ENCODE data around the gene C6orf62. TPM values are rescaled to one million over a fixed set of nuclear protein-coding genes. Genes with fewer than 3 reads are reported as not detected.

C6orf62 gene
- total and polyA plus RNA-seq, 4 donors: 109 to 193 (median 134) TPM

Other genes starting within 250 kb of the C6orf62 start
- gene GPLD1, start 229.6 kb downstream of the C6orf62 start, total RNA-seq: 10 to 100 TPM in 1 of 2 donors, 1 to 10 TPM in 1; 7.7 to 13.1 TPM
- 10 to 100 TPM in 1 of 2 donors, 1 to 10 TPM in 1; 8.1 to 12.7 TPM for gene GPLD1, start 229.6 kb downstream of the C6orf62 start, polyA plus RNA-seq (ENCODE audit: insufficient read length in 2 of 2)
- 10 to 100 TPM; 22.4 to 38.7 TPM for gene ALDH5A1, start 224.2 kb downstream of the C6orf62 start, total RNA-seq
- 10 to 100 TPM; 50.7 to 68.3 TPM for gene ALDH5A1, start 224.2 kb downstream of the C6orf62 start, polyA plus RNA-seq (ENCODE audit: insufficient read length in 2 of 2)
- 10 to 100 TPM in 1 of 2 donors, 1 to 10 TPM in 1; 5.3 to 11.0 TPM for gene KIAA0319, start 73.0 kb downstream of the C6orf62 start, total RNA-seq
- gene KIAA0319, start 73.0 kb downstream of the C6orf62 start, polyA plus RNA-seq (ENCODE audit: insufficient read length in 2 of 2): 10 to 100 TPM; 10.2 to 11.3 TPM
- gene TDP2, start 52.3 kb downstream of the C6orf62 start, total RNA-seq: 10 to 100 TPM; 25.3 to 31.9 TPM
- 10 to 100 TPM; 37.2 to 39.1 TPM for gene TDP2, start 52.3 kb downstream of the C6orf62 start, polyA plus RNA-seq (ENCODE audit: insufficient read length in 2 of 2)
- gene ACOT13, start 52.1 kb downstream of the C6orf62 start, total RNA-seq: 10 to 100 TPM in 1 of 2 donors, 1 to 10 TPM in 1; 7.3 to 24.1 TPM
- 10 to 100 TPM; 19.1 to 21.5 TPM for gene ACOT13, start 52.1 kb downstream of the C6orf62 start, polyA plus RNA-seq (ENCODE audit: insufficient read length in 2 of 2)
- 10 to 100 TPM; 27.3 to 30.1 TPM for gene GMNN, start 55.8 kb upstream of the C6orf62 start, total RNA-seq
- gene GMNN, start 55.8 kb upstream of the C6orf62 start, polyA plus RNA-seq (ENCODE audit: insufficient read length in 2 of 2): 10 to 100 TPM; 37.0 to 37.1 TPM
- gene ARMH2, start 79.8 kb upstream of the C6orf62 start, total RNA-seq: 1 to 10 TPM in 1 of 2 donors, not detected in 1; 1.1 TPM
- under 1 TPM; 0.33 to 0.53 TPM for gene ARMH2, start 79.8 kb upstream of the C6orf62 start, polyA plus RNA-seq (ENCODE audit: insufficient read length in 2 of 2)
- 10 to 100 TPM; 31.1 to 34.2 TPM for gene RIPOR2, start 216.8 kb upstream of the C6orf62 start, total RNA-seq
- gene RIPOR2, start 216.8 kb upstream of the C6orf62 start, polyA plus RNA-seq (ENCODE audit: insufficient read length in 2 of 2): 10 to 100 TPM; 25.0 to 30.7 TPM

Measured in spinal cord (tissue), 4 donors.